Muscle of leg (tissue), 16 donors: ENCODE results near the gene SMAD3. TPM values are rescaled to one million over a fixed set of nuclear protein-coding genes. Genes with fewer than 3 reads are reported as not detected.
A peak's percentile ranks its signal among the peaks of the same experiment; 100 is the strongest.
"Not testable (repeated sequence)": the region's sequence is repeated elsewhere in the genome, so short reads cannot be mapped to it uniquely, and the experiment has no call there.

ENCODE experiments used
- DNase-seq: peaks from one replicate; pipeline ENCODE4 v3.0.0; 2013
- H3K27ac ChIP-seq: one replicate; pipeline ENCODE4 v1.5.1; 2013; ENCODE audit warnings: mild to moderate bottlenecking, low read length, control low read depth
- H3K27me3 ChIP-seq: one replicate; pipeline ENCODE4 v1.6.1; 2013; ENCODE audit warnings: low read length; ENCODE audit not compliant: control insufficient read depth, insufficient read depth
- H3K36me3 ChIP-seq: one replicate; pipeline ENCODE4 v1.6.1; 2013; ENCODE audit warnings: low read length; ENCODE audit not compliant: control insufficient read depth, insufficient read depth
- H3K4me1 ChIP-seq: one replicate; pipeline ENCODE4 v1.6.1; 2013; ENCODE audit warnings: low read length; ENCODE audit not compliant: control insufficient read depth, insufficient read depth
- H3K4me3 ChIP-seq: one replicate; pipeline ENCODE4 v1.5.1; 2013; ENCODE audit warnings: low read length, control low read depth
- H3K9me3 ChIP-seq: replicated peaks from 2 replicates; pipeline ENCODE4 v1.6.1; 2013; ENCODE audit warnings: low read depth, low read length; ENCODE audit not compliant: control insufficient read depth
- WGBS: methylation state at CpG from one replicate; pipeline ENCODE4 v1.1.5; 2013; ENCODE audit warnings: missing lambda C conversion rate; ENCODE audit not compliant: insufficient coverage; 5-methylcytosine and 5-hydroxymethylcytosine counted together
- long read RNA-seq, 11 donors: transcript quantifications; one replicate each; lab custom pipeline, GENCODE V29; 2026
- polyA plus RNA-seq, 8 donors: library from polyadenylated mRNA; unstranded; fragments of 120-200 nt; gene quantifications; one replicate each; pipeline versions ENCODE4 v1.2.1 to v1.2.3, GENCODE V29; 2013; ENCODE audit warnings: inconsistent platforms in 1 of 8, low replicate concordance in 1 of 8; ENCODE audit not compliant: insufficient read length in 8 of 8, insufficient read depth in 1 of 8
- total RNA-seq: library from RNA; stranded (reverse); fragments of 120-200 nt; gene quantifications from one replicate; pipeline ENCODE4 v1.2.4, GENCODE V29; 2013

The SMAD3 gene
- total RNA-seq = 18.3 TPM
- 10 to 100 TPM; 20.2 to 34.0 (median 25.9) TPM for polyA plus RNA-seq
- long read RNA-seq, donor 1, full-length matches to known transcripts = 5 of 5 reads
- long read RNA-seq, donor 1, partial matches to known transcripts = 0 of 5 reads
- long read RNA-seq, donor 1, other reads (novel, unspliced or antisense) = 0 of 5 reads
- long read RNA-seq, donor 2 = 0 reads
- long read RNA-seq, donor 3, full-length matches to known transcripts = 12 of 12 reads
- long read RNA-seq, donor 3, partial matches to known transcripts = 0 of 12 reads
- long read RNA-seq, donor 3, other reads (novel, unspliced or antisense) = 0 of 12 reads
- long read RNA-seq, donor 4, full-length matches to known transcripts = 2 of 2 reads
- long read RNA-seq, donor 4, partial matches to known transcripts = 0 of 2 reads
- long read RNA-seq, donor 4, other reads (novel, unspliced or antisense) = 0 of 2 reads
- long read RNA-seq, donor 5, full-length matches to known transcripts = 8 of 60 reads
- long read RNA-seq, donor 5, partial matches to known transcripts = 52 of 60 reads
- long read RNA-seq, donor 5, other reads (novel, unspliced or antisense) = 0 of 60 reads
- long read RNA-seq, donor 6, full-length matches to known transcripts = 3 of 3 reads
- long read RNA-seq, donor 6, partial matches to known transcripts = 0 of 3 reads
- long read RNA-seq, donor 6, other reads (novel, unspliced or antisense) = 0 of 3 reads
- long read RNA-seq, donor 7, full-length matches to known transcripts = 3 of 3 reads
- long read RNA-seq, donor 7, partial matches to known transcripts = 0 of 3 reads
- long read RNA-seq, donor 7, other reads (novel, unspliced or antisense) = 0 of 3 reads
- long read RNA-seq, donor 8, full-length matches to known transcripts = 5 of 10 reads
- long read RNA-seq, donor 8, partial matches to known transcripts = 5 of 10 reads
- long read RNA-seq, donor 8, other reads (novel, unspliced or antisense) = 0 of 10 reads
- long read RNA-seq, donor 9 = 0 reads
- long read RNA-seq, donor 10, full-length matches to known transcripts = 8 of 8 reads
- long read RNA-seq, donor 10, partial matches to known transcripts = 0 of 8 reads
- long read RNA-seq, donor 10, other reads (novel, unspliced or antisense) = 0 of 8 reads
- long read RNA-seq, donor 11, full-length matches to known transcripts = 2 of 2 reads
- long read RNA-seq, donor 11, partial matches to known transcripts = 0 of 2 reads
- long read RNA-seq, donor 11, other reads (novel, unspliced or antisense) = 0 of 2 reads

GRCh38 chr15:67065531-67066005 lies at the start of gene SMAD3:
Gene SMAD3, plus strand, starts transcription at chr15:67065602. Its CDS starts 553 bp downstream, at chr15:67066155.
- Histone ChIP-seq H3K27me3 (no peaks in the 10 kb centered on the region), H3K36me3 (peaks cover 7% of the 10 kb centered on the region), H3K9me3 (no peaks in the 10 kb centered on the region), H3K4me3 (peak within 1 kb of the TSS; percentile 93), H3K27ac (peak within 1 kb of the TSS; percentile 88), H3K4me1 (peaks cover 48% of the 10 kb centered on the region)
- under 1% methylated on average over 63 of the region's 63 CpGs for WGBS
- DNase-seq = peak; percentile 99

- Histone ChIP-seq H3K4me3 (no peak overlapping the region), H3K36me3 (no peaks in the 10 kb centered on the region), H3K27me3 (no peaks in the 10 kb centered on the region), H3K9me3 (no peaks in the 10 kb centered on the region), H3K27ac (no peak overlapping the region), H3K4me1 (peaks cover 32% of the 10 kb centered on the region)
- WGBS = 88% methylated on average over 3 of the region's 4 CpGs
- DNase-seq = no peak
Measured at GRCh38 chr15:67017311-67017710, 48.1 kb upstream of the SMAD3 start.

- 80% methylated on average over 1 of the region's 1 CpG for WGBS
- no peaks in the 10 kb centered on the region for H3K36me3 ChIP-seq
- H3K9me3 ChIP-seq = no peaks in the 10 kb centered on the region
- no peak overlapping the region for H3K4me3 ChIP-seq
- no peaks in the 10 kb centered on the region for H3K27me3 ChIP-seq
- peaks cover 32% of the 10 kb centered on the region for H3K4me1 ChIP-seq
- no peak for DNase-seq
- no peak overlapping the region for H3K27ac ChIP-seq
Measured at GRCh38 chr15:67018026-67018425, 47.4 kb upstream of the SMAD3 start.

GRCh38 chr15:67018441-67018840 lies 47.0 kb upstream of the SMAD3 start:
- no peaks in the 10 kb centered on the region for H3K27me3 ChIP-seq
- no peaks in the 10 kb centered on the region for H3K36me3 ChIP-seq
- 81% methylated on average over 7 of the region's 10 CpGs for WGBS
- no peak for DNase-seq
- H3K4me1 ChIP-seq = peaks cover 29% of the 10 kb centered on the region
- no peak overlapping the region for H3K27ac ChIP-seq
- no peaks in the 10 kb centered on the region for H3K9me3 ChIP-seq
- no peak overlapping the region for H3K4me3 ChIP-seq

- Histone ChIP-seq H3K4me3 (no peak overlapping the region), H3K27ac (no peak overlapping the region), H3K36me3 (no peaks in the 10 kb centered on the region), H3K27me3 (no peaks in the 10 kb centered on the region), H3K9me3 (no peaks in the 10 kb centered on the region), H3K4me1 (peaks cover 29% of the 10 kb centered on the region)
- no peak for DNase-seq
- 45% methylated on average over 3 of the region's 5 CpGs for WGBS
Measured at GRCh38 chr15:67019069-67019468, 46.3 kb upstream of the SMAD3 start.

- 22% methylated on average over 4 of the region's 5 CpGs for WGBS
- peak; percentile 68 for DNase-seq
- H3K9me3 ChIP-seq = no peaks in the 10 kb centered on the region
- peaks cover 37% of the 10 kb centered on the region for H3K4me1 ChIP-seq
- no peak overlapping the region for H3K27ac ChIP-seq
- H3K36me3 ChIP-seq = no peaks in the 10 kb centered on the region
- H3K4me3 ChIP-seq = no peak overlapping the region
- H3K27me3 ChIP-seq = no peaks in the 10 kb centered on the region
Measured at GRCh38 chr15:67019884-67020520, 45.4 kb upstream of the SMAD3 start.

GRCh38 chr15:67020668-67021067 lies 44.7 kb upstream of the SMAD3 start:
- peaks cover 43% of the 10 kb centered on the region for H3K4me1 ChIP-seq
- WGBS = no CpG with 5 or more reads among the region's 2 CpGs

GRCh38 chr15:67021455-67021854 lies 43.9 kb upstream of the SMAD3 start:
- Histone ChIP-seq H3K27me3 (no peaks in the 10 kb centered on the region), H3K4me1 (peaks cover 49% of the 10 kb centered on the region), H3K4me3 (no peak overlapping the region), H3K36me3 (no peaks in the 10 kb centered on the region), H3K9me3 (no peaks in the 10 kb centered on the region), H3K27ac (no peak overlapping the region)
- DNase-seq = no peak

More at GRCh38 chr15:67020668-67021067, 44.7 kb upstream of the SMAD3 start:
- DNase-seq, H3K27me3 ChIP-seq, H3K27ac ChIP-seq, H3K9me3 ChIP-seq, H3K36me3 ChIP-seq, H3K4me3 ChIP-seq: not testable (repeated sequence)

GRCh38 chr15:67022587-67023105 lies 42.8 kb upstream of the SMAD3 start:
- no peak overlapping the region for H3K27ac ChIP-seq
- no peaks in the 10 kb centered on the region for H3K9me3 ChIP-seq
- DNase-seq = no peak
- peaks cover 44% of the 10 kb centered on the region for H3K4me1 ChIP-seq
- H3K27me3 ChIP-seq = no peaks in the 10 kb centered on the region
- H3K36me3 ChIP-seq = no peaks in the 10 kb centered on the region
- H3K4me3 ChIP-seq = no peak overlapping the region
